Retinal pigment epithelial cell (primary cell): Measurements from ENCODE around the gene DPP9.

ENCODE experiments used
- DNase-seq: peaks from one replicate; pipeline ENCODE4 v3.0.0-alpha.2; 2010; ENCODE audit warnings: low read depth
- H3K4me3 ChIP-seq: 2 replicates; pipeline ENCODE4 v1.5.1; 2011; ENCODE audit warnings: mild to moderate bottlenecking, low read length, control low read depth, moderate library complexity
- CTCF ChIP-seq: conservative IDR thresholded peaks from 2 replicates; pipeline ENCODE4 v1.5.1; 2011; ENCODE audit warnings: low read depth, low read length, control low read depth, inconsistent platforms

Gene DPP9

GRCh38 chr19:4647676-4648644, 75.7 kb downstream of the DPP9 start:
- no peak for DNase-seq

GRCh38 chr19:4645718-4646117, 77.9 kb downstream of the DPP9 start:
- TF ChIP-seq CTCF = no peak
- no peak for DNase-seq
- H3K4me3 ChIP-seq = no peak overlapping the region

More at GRCh38 chr19:4647676-4648644, 75.7 kb downstream of the DPP9 start:
- no peak for TF ChIP-seq CTCF
- no peak overlapping the region for H3K4me3 ChIP-seq

- no peak overlapping the region for H3K4me3 ChIP-seq
- TF ChIP-seq CTCF = no peak
- no peak for DNase-seq
Measured at GRCh38 chr19:4642625-4643024, 81.0 kb downstream of the DPP9 start.

- DNase-seq = no peak
- TF ChIP-seq CTCF = no peak
- no peak overlapping the region for H3K4me3 ChIP-seq
Measured at GRCh38 chr19:4641132-4641531, 82.5 kb downstream of the DPP9 start.

- no peak for DNase-seq
- peak overlapping the region; percentile 83 for H3K4me3 ChIP-seq
- no peak for TF ChIP-seq CTCF
Measured at GRCh38 chr19:4640247-4641000, 83.2 kb downstream of the DPP9 start.

- no peak for DNase-seq
- TF ChIP-seq CTCF = no peak
- H3K4me3 ChIP-seq = peak overlapping the region; percentile 83
Measured at GRCh38 chr19:4639531-4640246, 84.0 kb downstream of the DPP9 start.
